HG02884 (cell line): ENCODE measurements around the gene NOX1.
"Not testable (repeated sequence)": the region's sequence is repeated elsewhere in the genome, so short reads cannot be mapped to it uniquely, and the experiment has no call there.

Experiments
- ATAC-seq: cut with Tn5 transposase; IDR thresholded peaks from one replicate; pipeline ENCODE4 v1.9.1; 2021; ENCODE audit warnings: mild to moderate bottlenecking, moderate library complexity; ENCODE audit not compliant: unreplicated experiment

The NOX1 gene

GRCh38 chrX:100819837-100820666 is 54.1 kb downstream of the NOX1 start, which contains the start of gene CSTF2:
CSTF2 (plus strand) TSS chrX:100820391; CDS start chrX:100820417, 26 bp downstream.
- peak; percentile 99 for ATAC-seq

- ATAC-seq, result no peak
These were observed 54.7 kb downstream of the NOX1 start for GRCh38 chrX:100819534-100819836.

- no peak for ATAC-seq
These were observed 56.8 kb downstream of the NOX1 start for GRCh38 chrX:100817340-100817739.

GRCh38 chrX:100812216-100813158 is 61.7 kb downstream of the NOX1 start:
- ATAC-seq, result no peak

- ATAC-seq, result not testable (repeated sequence)
These were observed 65.9 kb downstream of the NOX1 start for GRCh38 chrX:100808265-100808664.

GRCh38 chrX:100804780-100805179 is 69.4 kb downstream of the NOX1 start:
- ATAC-seq, result no peak

GRCh38 chrX:100802843-100803242 is 71.3 kb downstream of the NOX1 start:
- no peak for ATAC-seq

GRCh38 chrX:100798484-100799214 is 75.5 kb downstream of the NOX1 start:
- ATAC-seq, result no peak

- ATAC-seq, result no peak
These were observed 76.8 kb downstream of the NOX1 start for GRCh38 chrX:100797359-100797758.

- ATAC-seq, result not testable (repeated sequence)
These were observed 77.8 kb downstream of the NOX1 start for GRCh38 chrX:100796371-100796770.
